DND-41 (cell line): ENCODE measurements around the gene TMEM91.

Experiments
- ATAC-seq: fragments of 200-7000 bp; cut with Tn5 transposase; 3 replicates; pipeline ENCODE4 v1.9.1; 2021; ENCODE audit warnings: low read depth; ENCODE audit not compliant: insufficient read depth
- DNase-seq: peaks from one replicate; pipeline ENCODE4 v3.0.0-alpha.2; 2020
- H2AFZ ChIP-seq: 2 replicates; pipeline ENCODE4 v1.6.0; 2012; ENCODE audit warnings: low read depth, low read length
- H3K27ac ChIP-seq: 2 replicates; pipeline ENCODE4 v1.5.1; 2012; ENCODE audit warnings: low read length, inconsistent platforms
- H3K27me3 ChIP-seq: fragments of 200-600 bp; sonication (generic); 2 replicates; pipeline ENCODE4 v1.6.0; 2012; ENCODE audit warnings: low read length, mild to moderate bottlenecking, inconsistent platforms; ENCODE audit not compliant: insufficient read depth, poor library complexity
- H3K36me3 ChIP-seq: 2 replicates; pipeline ENCODE4 v1.5.1; 2012; ENCODE audit warnings: low read length, inconsistent platforms; ENCODE audit not compliant: insufficient read depth
- H3K4me1 ChIP-seq: 2 replicates; pipeline ENCODE4 v1.5.1; 2012; ENCODE audit warnings: mild to moderate bottlenecking, low read length; ENCODE audit not compliant: insufficient read depth
- H3K4me2 ChIP-seq: 2 replicates; pipeline ENCODE4 v1.6.0; 2012; ENCODE audit warnings: mild to moderate bottlenecking, moderate library complexity, low read length, inconsistent platforms; ENCODE audit not compliant: insufficient read depth
- H3K4me3 ChIP-seq, 2 experiments: fragments of 200-600 bp in 1 of 2; shearing (Covaris generic) in 1 of 2; 2 replicates each; pipeline ENCODE4 v1.5.1; 2012 to 2016; ENCODE audit warnings: inconsistent platforms in 2 of 2, low read length in 2 of 2, mild to moderate bottlenecking in 2 of 2, low read depth in 1 of 2, moderate library complexity in 1 of 2
- H3K79me2 ChIP-seq: 2 replicates; pipeline ENCODE4 v1.6.0; 2012; ENCODE audit warnings: low read length, inconsistent platforms; ENCODE audit not compliant: insufficient read depth
- H3K9ac ChIP-seq: 2 replicates; pipeline ENCODE4 v1.6.0; 2012; ENCODE audit warnings: low read depth, mild to moderate bottlenecking, inconsistent platforms, low read length, moderate library complexity
- H3K9me3 ChIP-seq: 2 replicates; pipeline ENCODE4 v1.5.1; 2012; ENCODE audit warnings: low read length, moderate library complexity, mild to moderate bottlenecking, inconsistent platforms; ENCODE audit not compliant: insufficient read depth, severe bottlenecking
- H4K20me1 ChIP-seq: 2 replicates; pipeline ENCODE4 v1.6.0; 2012; ENCODE audit warnings: low read length; ENCODE audit not compliant: insufficient read depth
- EZH2 ChIP-seq: IDR thresholded peaks from 3 replicates; pipeline ENCODE4 v1.6.1; 2012; ENCODE audit warnings: borderline replicate concordance, low read depth, mild to moderate bottlenecking, moderate library complexity, low read length, inconsistent platforms; ENCODE audit not compliant: severe bottlenecking
- TF ChIP-seq, protein P1 (sequence below): IDR thresholded peaks from 2 replicates; pipeline ENCODE4 v1.5.1; 2012; ENCODE audit warnings: borderline replicate concordance, low read length, moderate library complexity, mild to moderate bottlenecking; ENCODE audit not compliant: poor library complexity, severe bottlenecking; ENCODE audit errors: extremely low read depth

Gene TMEM91

DNA sequence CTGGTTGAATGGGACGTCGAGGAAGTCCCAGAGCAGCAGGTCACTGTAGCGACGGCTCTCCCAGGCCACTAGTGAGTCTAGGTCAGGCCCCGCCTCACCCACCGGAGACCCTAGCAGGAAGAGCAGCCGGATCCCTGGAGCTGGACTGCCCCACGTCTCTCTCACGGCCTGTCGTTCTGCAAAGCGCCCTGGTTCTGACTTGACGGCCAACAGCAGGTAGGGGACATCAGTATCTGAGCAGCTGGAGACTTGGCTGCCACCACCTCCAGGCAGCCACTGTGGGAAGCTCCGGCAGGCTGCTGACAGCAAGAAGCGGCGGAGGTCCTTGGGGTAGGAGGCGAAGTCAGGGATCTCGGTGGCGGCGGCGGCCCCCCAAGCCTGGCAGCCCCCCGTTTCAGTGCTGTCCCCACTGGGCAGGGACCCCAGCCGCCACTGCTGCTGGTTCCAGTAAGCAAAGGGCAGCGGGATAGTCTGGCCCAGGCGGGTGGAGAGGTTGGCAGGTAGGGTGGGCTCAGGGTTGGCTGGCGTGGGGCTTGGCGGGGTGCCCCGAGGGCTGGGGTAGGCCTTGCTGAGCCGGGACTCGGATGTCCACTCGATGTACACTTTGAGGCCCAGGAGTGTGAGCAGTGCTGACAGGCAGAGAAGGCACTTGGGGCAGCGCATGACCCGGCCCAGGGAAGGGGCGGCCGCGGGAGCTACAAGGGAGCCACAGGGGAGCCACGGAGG, 49.9 kb downstream of the TMEM91 start:
- no peaks in the 10 kb centered on the region for H3K9me3 ChIP-seq
- H2AFZ ChIP-seq, result no peak overlapping the region
- no peak overlapping the region for H3K4me3 ChIP-seq
- no peaks in the 10 kb centered on the region for H3K4me1 ChIP-seq
- DNase-seq (no peak), ATAC-seq (no peak)
- no peaks in the 10 kb centered on the region for H3K27me3 ChIP-seq
- H3K79me2 ChIP-seq, result no peaks in the 10 kb centered on the region
- TF ChIP-seq, protein P1, sequence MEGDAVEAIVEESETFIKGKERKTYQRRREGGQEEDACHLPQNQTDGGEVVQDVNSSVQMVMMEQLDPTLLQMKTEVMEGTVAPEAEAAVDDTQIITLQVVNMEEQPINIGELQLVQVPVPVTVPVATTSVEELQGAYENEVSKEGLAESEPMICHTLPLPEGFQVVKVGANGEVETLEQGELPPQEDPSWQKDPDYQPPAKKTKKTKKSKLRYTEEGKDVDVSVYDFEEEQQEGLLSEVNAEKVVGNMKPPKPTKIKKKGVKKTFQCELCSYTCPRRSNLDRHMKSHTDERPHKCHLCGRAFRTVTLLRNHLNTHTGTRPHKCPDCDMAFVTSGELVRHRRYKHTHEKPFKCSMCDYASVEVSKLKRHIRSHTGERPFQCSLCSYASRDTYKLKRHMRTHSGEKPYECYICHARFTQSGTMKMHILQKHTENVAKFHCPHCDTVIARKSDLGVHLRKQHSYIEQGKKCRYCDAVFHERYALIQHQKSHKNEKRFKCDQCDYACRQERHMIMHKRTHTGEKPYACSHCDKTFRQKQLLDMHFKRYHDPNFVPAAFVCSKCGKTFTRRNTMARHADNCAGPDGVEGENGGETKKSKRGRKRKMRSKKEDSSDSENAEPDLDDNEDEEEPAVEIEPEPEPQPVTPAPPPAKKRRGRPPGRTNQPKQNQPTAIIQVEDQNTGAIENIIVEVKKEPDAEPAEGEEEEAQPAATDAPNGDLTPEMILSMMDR, result no peak
- TF ChIP-seq EZH2, result no peak
- H3K27ac ChIP-seq, result no peak overlapping the region
- peaks cover 48% of the 10 kb centered on the region for H3K36me3 ChIP-seq
- no peak overlapping the region for H3K4me2 ChIP-seq
- no peak overlapping the region for H3K9ac ChIP-seq
- H4K20me1 ChIP-seq, result peaks cover 4% of the 10 kb centered on the region; the same call in 1 of the 2 replicates

GRCh38 chr19:41426952-41427646, 50.8 kb downstream of the TMEM91 start, which contains the start of gene B3GNT8:
Gene B3GNT8, minus strand, starts transcription at chr19:41427374. Its CDS starts 596 bp downstream, at chr19:41426778.
- ATAC-seq (peak; percentile 59), DNase-seq (peak; percentile 51)
- Histone ChIP-seq H3K4me2 (no peak within 1 kb of the TSS), H3K9me3 (no peaks in the 10 kb centered on the region), H2AFZ (no peak within 1 kb of the TSS), H3K36me3 (peaks cover 50% of the 10 kb centered on the region), H3K4me1 (no peaks in the 10 kb centered on the region), H3K9ac (no peak within 1 kb of the TSS), H3K27me3 (no peaks in the 10 kb centered on the region), H3K4me3 (no peak within 1 kb of the TSS), H4K20me1 (peaks cover 4% of the 10 kb centered on the region; the same call in 1 of the 2 replicates), H3K79me2 (no peaks in the 10 kb centered on the region), H3K27ac (no peak within 1 kb of the TSS)
- TF ChIP-seq EZH2, result no peak
- TF ChIP-seq, protein P1, result no peak

- peaks cover 51% of the 10 kb centered on the region for H3K36me3 ChIP-seq
- H3K9me3 ChIP-seq, result no peaks in the 10 kb centered on the region
- H2AFZ ChIP-seq, result no peak overlapping the region
- TF ChIP-seq, protein P1, result no peak
- no peak for TF ChIP-seq EZH2
- ATAC-seq (peak; percentile 55), DNase-seq (peak; percentile 48)
- H3K27me3 ChIP-seq, result no peaks in the 10 kb centered on the region
- H3K27ac ChIP-seq, result no peak overlapping the region
- H3K4me2 ChIP-seq, result no peak overlapping the region
- H3K9ac ChIP-seq, result no peak overlapping the region
- peaks cover 4% of the 10 kb centered on the region; the same call in 1 of the 2 replicates for H4K20me1 ChIP-seq
- H3K4me1 ChIP-seq, result no peaks in the 10 kb centered on the region
- H3K4me3 ChIP-seq, result no peak overlapping the region
- no peaks in the 10 kb centered on the region for H3K79me2 ChIP-seq
These were observed 51.5 kb downstream of the TMEM91 start for GRCh38 chr19:41427647-41428480.
